SJCRH30 (cell line): ENCODE data around the gene RTP1. TPM values are rescaled to one million over a fixed set of nuclear protein-coding genes. Genes with fewer than 3 reads are reported as not detected.
"Not testable (repeated sequence)": the region's sequence is repeated elsewhere in the genome, so short reads cannot be mapped to it uniquely, and the experiment has no call there.

Experiments
- DNase-seq, 2 experiments: peaks; one replicate each; pipeline ENCODE4 v3.0.0-alpha.2; 2015 to 2020
- H3K27ac ChIP-seq: fragments of 250-450 bp; sonication (Bioruptor Pico); 2 replicates; pipeline ENCODE4 v1.5.1; 2020; ENCODE audit warnings: mild to moderate bottlenecking, moderate library complexity
- H3K27me3 ChIP-seq: fragments of 250-450 bp; sonication (Bioruptor Pico); 2 replicates; pipeline ENCODE4 v1.5.1; 2020; ENCODE audit warnings: mild to moderate bottlenecking, moderate library complexity
- H3K36me3 ChIP-seq: fragments of 250-450 bp; sonication (Bioruptor Pico); 2 replicates; pipeline ENCODE4 v1.5.1; 2020; ENCODE audit warnings: mild to moderate bottlenecking, moderate library complexity
- H3K4me1 ChIP-seq: fragments of 250-450 bp; sonication (Bioruptor Pico); 2 replicates; pipeline ENCODE4 v1.5.1; 2020; ENCODE audit warnings: mild to moderate bottlenecking, moderate library complexity
- H3K4me3 ChIP-seq: fragments of 250-450 bp; sonication (Bioruptor Pico); 2 replicates; pipeline ENCODE4 v1.5.1; 2020; ENCODE audit warnings: mild to moderate bottlenecking, moderate library complexity
- H3K9me3 ChIP-seq: fragments of 250-450 bp; sonication (Bioruptor Pico); replicated peaks from 2 replicates; pipeline ENCODE4 v1.5.1; 2020; ENCODE audit warnings: mild to moderate bottlenecking, moderate library complexity
- total RNA-seq: library from RNA; depleted of rRNA; stranded (reverse); fragments of >200 nt; shearing (Covaris generic); gene quantifications from 2 replicates; pipeline ENCODE4 v1.2.3, GENCODE V29; 2014; rRNA removed

Gene RTP1, protein sequence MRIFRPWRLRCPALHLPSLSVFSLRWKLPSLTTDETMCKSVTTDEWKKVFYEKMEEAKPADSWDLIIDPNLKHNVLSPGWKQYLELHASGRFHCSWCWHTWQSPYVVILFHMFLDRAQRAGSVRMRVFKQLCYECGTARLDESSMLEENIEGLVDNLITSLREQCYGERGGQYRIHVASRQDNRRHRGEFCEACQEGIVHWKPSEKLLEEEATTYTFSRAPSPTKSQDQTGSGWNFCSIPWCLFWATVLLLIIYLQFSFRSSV
- total RNA-seq, result not detected in 2 replicates

DNA sequence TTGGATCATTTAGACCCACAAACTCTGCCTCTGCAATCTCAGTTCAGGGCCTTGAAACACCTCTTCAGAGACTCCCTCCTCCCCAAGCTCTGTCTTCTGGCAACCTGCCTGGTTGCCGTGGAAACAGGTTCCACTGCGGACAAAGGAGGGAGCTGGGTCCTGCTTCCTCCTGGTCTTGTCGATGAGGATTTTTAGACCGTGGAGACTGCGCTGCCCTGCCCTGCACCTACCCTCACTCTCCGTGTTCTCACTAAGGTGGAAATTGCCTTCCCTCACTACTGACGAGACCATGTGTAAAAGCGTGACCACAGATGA is at the start of gene RTP1:
Gene RTP1, plus strand, starts transcription at position 152 of the 315 bp plus-strand sequence. Its CDS starts 30 bp downstream, at position 182.
- H3K4me3 ChIP-seq, result no peak within 1 kb of the TSS
- H3K4me1 ChIP-seq, result no peaks in the 10 kb centered on the region
- no peaks in the 10 kb centered on the region for H3K9me3 ChIP-seq
- H3K36me3 ChIP-seq, result no peaks in the 10 kb centered on the region
- H3K27ac ChIP-seq, result no peak within 1 kb of the TSS
- no peaks in the 10 kb centered on the region for H3K27me3 ChIP-seq
- no peak for DNase-seq

DNA sequence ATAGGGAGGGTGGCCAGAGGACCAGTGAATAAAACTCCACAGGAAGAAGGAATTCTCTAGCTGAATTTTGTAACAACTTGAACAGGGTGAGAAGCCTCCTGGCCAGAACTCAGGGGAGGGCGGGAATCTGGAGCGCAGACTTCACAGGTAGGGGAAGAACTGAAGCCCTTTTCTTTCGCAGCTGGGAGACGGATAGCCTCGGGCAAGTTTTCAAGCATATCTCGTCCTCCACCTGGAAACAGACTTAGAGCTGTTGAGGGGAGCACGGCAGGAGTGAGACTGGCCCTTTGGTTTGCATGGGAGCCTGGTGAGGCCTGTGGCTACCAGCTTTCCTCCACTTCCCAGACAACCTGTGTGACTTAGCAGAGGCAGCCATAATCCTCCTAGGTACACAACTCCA is 47.1 kb upstream of the RTP1 start:
- Histone ChIP-seq H3K4me3 (no peak overlapping the region), H3K27ac (no peak overlapping the region), H3K4me1 (no peaks in the 10 kb centered on the region), H3K36me3 (no peaks in the 10 kb centered on the region), H3K27me3 (no peaks in the 10 kb centered on the region), H3K9me3 (no peaks in the 10 kb centered on the region)
- no peak for DNase-seq

DNA sequence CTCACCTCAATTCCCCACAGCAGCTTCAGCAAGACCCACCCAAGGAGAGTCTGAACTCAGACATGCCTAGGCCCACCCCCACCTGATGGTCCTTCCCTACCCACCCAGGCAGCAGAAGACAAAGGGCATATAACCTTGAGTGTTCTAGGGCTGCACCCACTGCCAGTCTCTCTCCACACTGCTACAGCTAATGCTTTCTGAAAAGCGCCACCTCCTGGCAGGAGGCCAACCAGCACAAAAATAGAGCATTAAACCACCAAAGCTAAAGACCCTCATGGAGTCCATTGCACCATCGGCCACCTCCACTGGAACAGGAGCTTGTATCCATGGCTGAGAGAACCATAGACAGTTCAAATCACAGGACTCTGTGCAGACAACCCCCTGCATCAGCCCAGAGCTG is 46.7 kb upstream of the RTP1 start:
- H3K27me3 ChIP-seq, result no peaks in the 10 kb centered on the region
- no peak overlapping the region for H3K4me3 ChIP-seq
- H3K27ac ChIP-seq, result no peak overlapping the region
- no peaks in the 10 kb centered on the region for H3K4me1 ChIP-seq
- H3K9me3 ChIP-seq, result no peaks in the 10 kb centered on the region
- H3K36me3 ChIP-seq, result no peaks in the 10 kb centered on the region
- peak; percentile 24 to 43 for DNase-seq

DNA sequence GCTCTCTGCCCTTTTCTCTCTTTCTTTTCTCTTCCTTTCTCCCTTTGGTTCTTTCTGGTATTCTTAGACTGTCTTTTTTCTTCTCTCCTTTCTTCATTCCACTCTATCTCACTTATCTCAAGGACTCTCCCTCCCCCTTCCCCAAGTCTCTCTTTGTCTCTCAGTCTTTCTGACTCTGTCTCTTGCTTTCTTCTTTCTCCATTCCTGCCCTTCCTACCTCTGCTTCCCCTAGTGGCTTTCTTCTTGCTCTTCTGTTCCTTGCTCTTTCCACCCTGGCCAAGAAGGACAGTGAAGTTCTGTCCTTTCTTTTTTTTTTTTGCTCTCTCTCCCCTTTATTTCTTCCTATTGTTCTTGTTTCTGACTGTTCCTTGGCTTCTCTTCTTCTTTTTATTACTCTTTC is 35.7 kb upstream of the RTP1 start:
- Histone ChIP-seq H3K4me3 (no peak overlapping the region), H3K27ac (no peak overlapping the region), H3K36me3 (no peaks in the 10 kb centered on the region), H3K27me3 (no peaks in the 10 kb centered on the region), H3K9me3 (no peaks in the 10 kb centered on the region), H3K4me1 (no peaks in the 10 kb centered on the region)
- no peak for DNase-seq

DNA sequence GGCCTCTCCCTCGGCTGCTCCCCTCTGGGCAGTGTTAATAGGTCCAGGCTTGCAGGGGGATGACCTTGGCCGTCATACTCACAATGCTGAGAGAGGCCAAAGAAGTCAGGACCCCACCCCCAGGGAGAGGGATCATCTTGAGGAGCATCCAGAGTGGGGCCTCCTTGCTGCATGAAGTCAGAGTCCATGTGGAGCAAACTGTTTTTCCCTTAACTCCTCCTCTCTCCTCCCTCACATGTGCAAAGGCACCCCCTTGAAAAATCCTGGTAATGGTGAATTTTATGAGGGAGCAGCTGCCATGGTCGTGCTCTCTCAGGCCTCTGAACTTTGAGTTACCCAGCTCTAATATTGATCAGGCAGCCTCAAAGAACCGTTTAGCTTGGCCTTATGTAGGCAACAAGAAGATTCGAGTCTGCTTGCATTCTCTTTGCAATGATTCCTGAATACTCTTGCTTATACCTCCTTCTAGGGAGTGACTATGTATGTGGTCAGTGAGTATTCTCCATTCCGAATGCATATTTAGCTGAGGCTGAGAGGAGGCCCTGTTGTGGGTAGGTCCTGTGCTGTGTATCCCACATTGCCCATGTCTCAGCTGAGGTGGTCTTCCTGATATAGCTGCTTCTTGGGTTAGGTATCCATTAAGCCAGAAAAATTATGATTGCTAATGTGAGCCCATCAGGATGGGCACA is 34.9 kb upstream of the RTP1 start:
- no peaks in the 10 kb centered on the region for H3K9me3 ChIP-seq
- H3K27me3 ChIP-seq, result no peaks in the 10 kb centered on the region
- no peak overlapping the region for H3K27ac ChIP-seq
- H3K4me3 ChIP-seq, result no peak overlapping the region
- H3K4me1 ChIP-seq, result no peaks in the 10 kb centered on the region
- H3K36me3 ChIP-seq, result no peaks in the 10 kb centered on the region
- no peak for DNase-seq

DNA sequence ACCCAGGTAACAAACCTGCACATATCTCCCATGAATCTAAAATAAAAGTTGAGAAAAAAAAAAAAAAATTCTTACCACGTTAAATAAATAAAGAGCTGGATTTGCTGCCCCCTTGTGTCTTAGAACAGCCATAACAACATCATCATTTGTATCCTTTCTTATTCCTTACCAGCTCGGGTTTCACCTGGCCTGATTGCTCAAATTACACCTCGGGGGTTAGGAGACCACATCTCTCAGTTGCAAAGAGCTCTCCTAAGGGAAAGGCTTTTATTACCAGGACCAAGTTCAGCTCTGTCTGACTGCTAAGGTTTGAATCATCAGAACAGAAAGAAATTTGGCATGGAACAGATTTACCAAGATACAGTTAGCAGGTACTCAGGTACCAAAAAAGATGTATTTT is 32.1 kb upstream of the RTP1 start:
- Histone ChIP-seq H3K27ac (no peak overlapping the region), H3K4me3 (no peak overlapping the region), H3K9me3 (no peaks in the 10 kb centered on the region), H3K36me3 (no peaks in the 10 kb centered on the region), H3K27me3 (no peaks in the 10 kb centered on the region), H3K4me1 (no peaks in the 10 kb centered on the region)
- peak; percentile 15 to 69 for DNase-seq

DNA sequence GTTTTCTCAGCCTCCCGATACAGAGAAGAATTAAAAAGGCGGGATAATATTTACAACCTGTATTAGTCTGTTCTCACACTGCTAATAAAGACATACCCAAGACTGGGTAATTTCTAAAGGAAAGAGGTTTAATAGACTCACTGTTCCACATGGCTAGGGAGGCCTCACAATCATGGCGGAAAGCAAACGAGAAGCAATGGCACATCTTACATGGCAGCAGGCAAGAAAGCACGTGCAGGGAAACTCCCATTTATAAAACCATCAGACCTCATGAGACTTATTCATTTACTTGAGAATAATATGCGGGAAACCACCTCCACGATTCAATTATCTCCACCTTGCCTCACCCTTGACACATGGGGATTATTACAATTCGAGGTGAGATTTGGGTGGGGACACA is 30.5 kb upstream of the RTP1 start:
- no peaks in the 10 kb centered on the region for H3K36me3 ChIP-seq
- no peak overlapping the region for H3K4me3 ChIP-seq
- no peak for DNase-seq
- H3K4me1 ChIP-seq, result no peaks in the 10 kb centered on the region
- no peaks in the 10 kb centered on the region for H3K27me3 ChIP-seq
- no peaks in the 10 kb centered on the region for H3K9me3 ChIP-seq
- H3K27ac ChIP-seq, result no peak overlapping the region

DNA sequence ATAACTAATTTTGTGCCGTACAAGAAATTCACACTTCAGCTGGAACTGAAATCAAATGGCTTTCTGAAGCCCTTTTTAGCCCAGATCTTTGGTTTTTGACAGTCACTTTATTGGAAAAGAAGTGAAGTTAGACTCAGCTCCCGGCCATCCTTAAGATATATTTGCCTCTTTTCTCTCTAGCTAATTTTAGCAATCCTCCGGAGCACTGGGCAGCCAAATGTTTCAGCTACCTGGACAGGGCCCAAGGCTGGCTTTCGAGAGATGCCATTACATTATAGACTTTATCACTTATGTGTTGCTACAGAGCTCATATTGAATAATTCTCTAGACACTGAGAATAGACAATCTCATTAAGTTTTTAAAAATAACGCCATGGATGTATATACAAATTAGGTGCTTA is 29.5 kb upstream of the RTP1 start:
- Histone ChIP-seq H3K36me3 (no peaks in the 10 kb centered on the region), H3K27me3 (no peaks in the 10 kb centered on the region), H3K4me1 (no peaks in the 10 kb centered on the region), H3K9me3 (no peaks in the 10 kb centered on the region), H3K27ac (no peak overlapping the region), H3K4me3 (no peak overlapping the region)
- no peak for DNase-seq

DNA sequence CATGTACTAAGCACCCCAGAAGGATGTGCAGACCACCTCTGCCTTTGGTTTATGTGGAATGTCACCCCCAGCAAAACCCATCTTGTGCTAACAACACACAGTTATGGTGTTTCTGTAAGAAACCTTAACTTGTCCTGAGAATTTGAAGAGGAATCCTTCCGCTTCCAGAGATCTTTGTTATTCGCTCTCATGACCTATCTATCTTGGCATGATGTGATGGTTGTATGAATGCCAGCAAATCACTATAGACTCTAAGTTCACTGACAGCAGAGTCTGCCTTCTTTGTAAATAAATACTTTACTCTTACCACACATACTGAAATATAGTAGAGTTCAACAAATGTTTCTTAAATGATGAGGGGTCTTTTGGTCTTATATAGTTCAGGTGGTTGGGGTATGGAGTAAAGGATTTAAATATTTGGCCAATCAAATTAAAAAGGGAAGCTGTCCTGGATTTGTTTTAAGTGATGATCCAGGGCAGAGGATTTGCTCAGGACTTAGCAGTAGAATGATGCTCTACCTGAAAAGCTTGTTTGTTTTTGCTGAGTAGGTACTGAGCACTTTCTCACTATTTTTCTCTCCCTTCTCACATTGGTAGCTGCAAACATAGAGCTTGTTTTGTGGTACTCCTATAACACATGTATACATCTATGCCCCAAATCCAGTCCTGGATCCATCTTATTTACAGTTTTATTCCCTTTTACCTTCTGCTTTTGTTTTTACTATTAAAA is 27.9 kb upstream of the RTP1 start:
- DNase-seq, result no peak
- H3K27ac ChIP-seq, result no peak overlapping the region
- no peaks in the 10 kb centered on the region for H3K36me3 ChIP-seq

DNA sequence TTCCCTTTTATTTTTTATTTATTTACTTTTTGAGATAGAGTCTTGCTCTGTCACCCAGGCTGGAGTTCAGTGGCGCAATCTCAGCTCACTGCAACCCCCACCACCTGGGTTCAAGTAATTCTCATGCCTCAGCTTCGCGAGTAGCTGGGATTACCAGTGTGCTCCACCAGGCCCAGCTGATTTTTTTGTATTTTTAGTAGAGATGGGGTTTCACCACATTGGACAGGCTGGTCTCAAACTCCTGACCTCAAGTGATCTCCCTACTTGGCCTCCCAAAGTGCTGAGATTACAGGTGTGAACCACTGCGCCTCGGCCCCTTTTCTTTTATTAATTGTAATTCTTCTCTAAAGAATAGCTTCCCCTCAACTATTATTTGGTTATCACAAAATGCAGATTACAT is 26.4 kb upstream of the RTP1 start:
- not testable (repeated sequence) for H3K27ac ChIP-seq, DNase-seq, H3K4me1 ChIP-seq, H3K4me3 ChIP-seq, H3K27me3 ChIP-seq, H3K9me3 ChIP-seq, H3K36me3 ChIP-seq

More for the DNA sequence above, 27.9 kb upstream of the RTP1 start:
- Histone ChIP-seq H3K4me3 (no peak overlapping the region), H3K4me1 (no peaks in the 10 kb centered on the region), H3K9me3 (no peaks in the 10 kb centered on the region), H3K27me3 (no peaks in the 10 kb centered on the region)

DNA sequence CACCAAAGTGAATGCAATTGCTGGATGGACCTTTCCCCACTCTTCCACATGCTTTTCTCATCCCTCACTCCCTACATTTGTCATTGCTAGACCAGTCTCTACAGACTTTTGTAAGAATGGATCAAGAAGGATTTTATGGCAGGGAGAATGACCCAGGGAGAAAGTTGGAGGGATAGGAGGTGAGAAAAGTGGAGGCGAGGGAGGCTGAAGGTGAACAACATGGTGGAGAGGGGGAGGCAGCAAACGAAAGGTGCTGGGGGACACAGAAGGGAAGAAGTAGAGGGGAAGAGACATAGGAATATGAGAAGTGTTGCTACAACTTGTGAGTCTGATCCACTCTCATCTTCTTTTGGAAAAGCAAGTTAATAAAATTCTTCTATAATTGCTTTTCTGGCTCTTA is 24.4 kb upstream of the RTP1 start:
- Histone ChIP-seq H3K4me3 (no peak overlapping the region), H3K27ac (no peak overlapping the region), H3K9me3 (no peaks in the 10 kb centered on the region), H3K4me1 (no peaks in the 10 kb centered on the region), H3K36me3 (no peaks in the 10 kb centered on the region), H3K27me3 (no peaks in the 10 kb centered on the region)
- no peak for DNase-seq

DNA sequence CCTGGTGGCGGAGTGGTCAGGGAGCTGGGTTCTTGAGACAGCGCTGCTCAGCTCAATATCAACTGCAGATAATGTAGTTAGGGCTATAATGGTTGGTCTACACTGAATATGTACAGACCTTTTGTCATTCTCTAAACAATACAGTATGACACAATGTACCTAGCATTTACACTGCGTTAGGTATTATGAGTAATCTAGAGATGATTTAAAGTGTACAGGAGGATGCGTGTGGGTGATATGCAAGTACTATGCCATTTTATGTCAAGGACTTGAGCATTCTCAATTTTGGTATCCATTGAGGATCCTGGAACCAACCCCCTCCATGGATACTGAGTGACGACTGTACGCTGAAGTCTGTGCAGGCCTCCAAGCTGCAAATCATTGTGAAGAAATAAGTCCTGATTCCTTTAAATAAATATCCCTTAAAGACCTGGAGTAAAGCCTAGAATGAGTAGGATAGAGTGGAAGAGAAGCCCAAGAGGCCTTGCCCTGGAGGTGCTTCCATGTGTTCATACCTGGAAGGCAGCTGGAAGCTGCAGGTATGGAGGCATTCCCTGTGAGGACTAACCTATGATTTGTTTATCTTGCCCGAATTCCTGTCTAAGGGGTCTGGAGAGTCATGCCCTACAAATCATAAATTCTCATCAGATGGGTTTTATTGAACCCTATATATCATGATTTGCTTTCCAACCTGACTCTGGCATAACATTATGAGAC is 15.7 kb upstream of the RTP1 start:
- H3K27me3 ChIP-seq, result no peaks in the 10 kb centered on the region
- H3K4me1 ChIP-seq, result 0 out of 2 replicates have a peak, but pooled peaks cover 3% of the 10 kb centered on the region
- H3K36me3 ChIP-seq, result no peaks in the 10 kb centered on the region
- H3K27ac ChIP-seq, result no peak overlapping the region
- H3K4me3 ChIP-seq, result no peak overlapping the region
- DNase-seq, result no peak
- no peaks in the 10 kb centered on the region for H3K9me3 ChIP-seq

DNA sequence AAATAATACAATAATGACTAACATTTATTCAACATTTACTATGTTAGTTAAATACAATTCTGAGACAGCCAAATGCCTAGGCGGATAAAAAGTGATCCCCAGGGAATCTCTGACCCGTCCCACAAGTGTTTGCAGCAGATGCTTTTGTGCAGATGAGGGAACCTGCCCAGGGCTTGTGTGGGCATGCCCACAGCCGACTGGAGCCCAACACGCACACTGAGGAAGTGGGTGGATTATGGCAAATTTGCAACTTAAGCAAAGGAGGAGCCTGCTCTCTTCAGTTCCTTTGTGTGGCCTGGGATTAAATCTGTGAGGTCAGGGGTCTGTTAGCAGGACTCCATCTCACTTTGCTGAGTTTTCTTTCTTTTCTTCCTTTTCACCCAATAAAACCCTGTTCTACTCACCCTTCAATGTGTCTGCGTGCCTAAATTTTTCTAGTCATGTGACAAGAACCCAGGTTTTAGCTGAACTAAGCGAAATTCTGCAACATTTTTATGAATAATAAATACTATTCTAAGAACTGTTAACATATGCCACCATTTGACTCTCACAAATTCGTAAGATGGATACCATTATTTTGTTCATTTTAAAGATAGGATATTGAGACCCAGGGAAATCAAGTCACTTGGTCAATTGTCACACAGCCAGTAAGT is 13.9 kb upstream of the RTP1 start:
- H3K27me3 ChIP-seq, result no peaks in the 10 kb centered on the region
- no peak overlapping the region for H3K27ac ChIP-seq
- H3K36me3 ChIP-seq, result no peaks in the 10 kb centered on the region
- H3K4me1 ChIP-seq, result 0 out of 2 replicates have a peak, but pooled peaks cover 3% of the 10 kb centered on the region
- peak; percentile 36 to 46 for DNase-seq
- H3K4me3 ChIP-seq, result no peak overlapping the region
- no peaks in the 10 kb centered on the region for H3K9me3 ChIP-seq

DNA sequence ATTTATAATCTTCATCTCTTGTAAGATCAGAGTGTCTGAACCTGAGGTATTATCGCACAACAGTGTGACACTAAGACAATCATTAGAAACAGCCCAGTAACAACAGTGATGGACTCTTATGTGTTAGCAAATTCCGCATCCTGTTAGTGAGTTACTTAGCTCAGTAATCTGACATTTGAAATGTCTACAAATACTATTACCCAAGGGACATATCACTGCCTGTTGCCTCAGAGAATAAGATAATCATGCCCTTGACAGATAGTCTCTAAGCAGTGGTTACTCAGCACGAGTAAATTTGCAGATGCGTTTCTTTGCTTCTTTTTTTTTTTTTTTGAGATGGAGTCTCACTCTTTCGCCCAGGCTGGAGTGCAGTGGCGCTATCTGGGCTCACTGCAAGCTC is 13.4 kb upstream of the RTP1 start:
- H3K27me3 ChIP-seq, result no peaks in the 10 kb centered on the region
- H3K4me1 ChIP-seq, result 0 out of 2 replicates have a peak, but pooled peaks cover 3% of the 10 kb centered on the region
- H3K36me3 ChIP-seq, result no peaks in the 10 kb centered on the region
- no peak for DNase-seq
- H3K4me3 ChIP-seq, result no peak overlapping the region
- H3K27ac ChIP-seq, result no peak overlapping the region
- H3K9me3 ChIP-seq, result no peaks in the 10 kb centered on the region
